GM12874 (cell line): ENCODE measurements around the gene CALCOCO1.

Source experiments
- TF ChIP-seq, protein P1 (sequence below): IDR thresholded peaks from 2 replicates; pipeline ENCODE4 v1.5.1; 2011; ENCODE audit warnings: low read depth, mild to moderate bottlenecking, control low read depth, low read length, moderate library complexity; ENCODE audit not compliant: insufficient read depth

Gene CALCOCO1

GRCh38 chr12:53727310-53728041 is at the start of gene CALCOCO1:
TSS of gene CALCOCO1 (minus strand) at chr12:53727452. CDS start at chr12:53725242, 2,210 bp downstream.
- TF ChIP-seq, protein P1, sequence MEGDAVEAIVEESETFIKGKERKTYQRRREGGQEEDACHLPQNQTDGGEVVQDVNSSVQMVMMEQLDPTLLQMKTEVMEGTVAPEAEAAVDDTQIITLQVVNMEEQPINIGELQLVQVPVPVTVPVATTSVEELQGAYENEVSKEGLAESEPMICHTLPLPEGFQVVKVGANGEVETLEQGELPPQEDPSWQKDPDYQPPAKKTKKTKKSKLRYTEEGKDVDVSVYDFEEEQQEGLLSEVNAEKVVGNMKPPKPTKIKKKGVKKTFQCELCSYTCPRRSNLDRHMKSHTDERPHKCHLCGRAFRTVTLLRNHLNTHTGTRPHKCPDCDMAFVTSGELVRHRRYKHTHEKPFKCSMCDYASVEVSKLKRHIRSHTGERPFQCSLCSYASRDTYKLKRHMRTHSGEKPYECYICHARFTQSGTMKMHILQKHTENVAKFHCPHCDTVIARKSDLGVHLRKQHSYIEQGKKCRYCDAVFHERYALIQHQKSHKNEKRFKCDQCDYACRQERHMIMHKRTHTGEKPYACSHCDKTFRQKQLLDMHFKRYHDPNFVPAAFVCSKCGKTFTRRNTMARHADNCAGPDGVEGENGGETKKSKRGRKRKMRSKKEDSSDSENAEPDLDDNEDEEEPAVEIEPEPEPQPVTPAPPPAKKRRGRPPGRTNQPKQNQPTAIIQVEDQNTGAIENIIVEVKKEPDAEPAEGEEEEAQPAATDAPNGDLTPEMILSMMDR = no peak

DNA sequence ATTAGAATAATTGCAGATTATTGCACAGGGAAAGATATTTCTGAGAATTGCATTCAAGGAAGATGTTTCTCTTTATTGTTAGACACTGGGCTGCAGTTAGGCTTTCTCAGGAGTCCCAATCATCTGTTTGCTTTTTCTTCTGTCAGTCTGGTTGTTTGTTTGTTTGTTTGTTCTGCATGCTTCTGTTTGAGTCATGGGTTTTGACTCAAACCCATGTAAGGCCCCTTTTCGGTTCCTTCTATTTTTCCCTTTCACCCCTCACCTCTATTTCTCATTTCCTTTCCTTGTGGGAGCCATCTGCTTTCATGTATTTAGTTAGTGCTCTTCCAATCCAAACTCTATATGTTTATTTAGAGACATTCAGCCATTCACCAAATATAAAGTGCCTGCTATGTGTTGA is 49.6 kb upstream of the CALCOCO1 start:
- TF ChIP-seq, protein P1 = no peak

DNA sequence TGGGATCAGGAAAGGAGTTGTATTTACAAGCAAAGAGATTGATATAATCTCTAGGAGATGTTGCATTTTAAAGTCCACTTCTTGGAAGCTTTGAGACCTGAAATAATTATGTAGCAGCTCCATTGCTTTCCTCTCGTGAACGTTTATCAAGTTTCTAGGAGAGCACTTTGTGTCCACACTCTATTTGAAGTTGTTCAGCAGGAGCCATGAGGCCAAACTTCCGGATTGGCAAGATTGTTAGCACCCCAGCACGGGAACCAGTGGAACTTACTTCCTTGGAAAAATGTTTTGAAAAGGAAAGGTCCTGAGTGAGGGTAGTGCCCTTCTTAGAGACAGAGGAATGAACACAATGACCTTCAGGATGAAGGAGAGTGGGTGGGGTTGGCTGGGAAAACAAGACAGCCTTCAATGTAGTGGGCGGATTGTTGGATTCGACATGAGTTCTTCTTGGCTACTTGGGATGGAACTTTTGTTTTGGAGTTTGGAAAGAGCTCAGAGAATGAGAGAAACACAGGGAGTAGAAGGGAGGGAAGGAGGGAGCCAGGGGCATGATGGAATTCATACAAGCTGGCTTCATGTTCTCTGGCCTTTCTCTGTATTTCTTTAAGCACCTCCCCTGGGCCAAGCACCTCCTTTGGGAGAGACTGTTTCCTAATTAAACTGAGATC is 48.4 kb upstream of the CALCOCO1 start:
- TF ChIP-seq, protein P1 = no peak

DNA sequence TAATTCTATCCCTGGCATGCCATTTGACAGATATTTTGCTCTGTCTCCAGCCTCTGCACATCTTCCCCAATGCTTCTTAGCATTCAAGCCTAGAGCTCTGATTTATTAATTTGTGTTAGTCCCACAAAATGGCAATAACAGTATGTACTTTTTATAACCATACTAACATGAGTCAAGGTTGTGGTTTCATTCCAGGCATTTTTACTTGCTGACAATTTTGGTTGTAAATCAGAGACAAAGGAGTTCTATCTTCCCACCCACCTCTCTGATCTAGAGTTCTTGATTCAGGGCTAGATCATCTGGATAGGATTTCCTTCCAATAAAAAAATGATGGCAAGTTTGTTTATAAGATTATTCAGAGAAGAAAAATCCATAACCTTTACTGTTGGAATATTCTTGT is 43.0 kb upstream of the CALCOCO1 start:
- TF ChIP-seq, protein P1 = no peak

- TF ChIP-seq, protein P1 = no peak
These were observed 41.7 kb upstream of the CALCOCO1 start for GRCh38 chr12:53768976-53769375.

GRCh38 chr12:53766881-53767280 is 39.6 kb upstream of the CALCOCO1 start:
- TF ChIP-seq, protein P1 = no peak

DNA sequence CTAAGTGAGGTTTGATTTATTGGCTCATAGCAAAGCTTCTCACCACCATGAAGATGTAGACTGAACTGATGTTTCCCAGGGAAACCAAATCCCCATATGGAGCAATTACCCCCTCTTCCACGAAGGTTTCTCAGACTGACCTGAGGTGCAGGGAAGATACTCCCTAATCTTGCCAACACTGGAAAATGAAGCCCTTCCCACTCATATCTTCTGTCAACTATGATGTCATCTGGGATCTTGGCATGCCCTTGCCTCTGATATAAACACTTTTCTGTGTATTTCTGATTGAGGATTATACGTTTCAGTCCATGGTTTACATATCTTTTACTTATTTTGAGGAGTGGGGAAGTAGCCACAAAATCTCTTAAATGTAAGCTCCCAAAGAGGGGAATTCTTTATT is 38.6 kb upstream of the CALCOCO1 start:
- TF ChIP-seq, protein P1 = no peak
